Lower leg skin (tissue), 3 donors: Measurements from ENCODE around the gene SESTD1.
"Not testable (repeated sequence)": the region's sequence is repeated elsewhere in the genome, so short reads cannot be mapped to it uniquely, and the experiment has no call there.

Experiments
- POLR2A ChIP-seq, 2 donors: fragments of 450-650 bp; IDR thresholded peaks; one replicate each; pipeline ENCODE4 v1.6.1; 2016 to 2017; ENCODE audit warnings: antibody characterized with exemption in 2 of 2, mild to moderate bottlenecking in 1 of 2, moderate library complexity in 1 of 2
- TF ChIP-seq, protein P1 (sequence below), 3 donors: fragments of 450-650 bp; IDR thresholded peaks; one replicate each; pipeline ENCODE4 v1.5.1; 2016; ENCODE audit warnings: antibody characterized with exemption in 3 of 3, mild to moderate bottlenecking in 3 of 3, moderate library complexity in 2 of 3

DNA sequence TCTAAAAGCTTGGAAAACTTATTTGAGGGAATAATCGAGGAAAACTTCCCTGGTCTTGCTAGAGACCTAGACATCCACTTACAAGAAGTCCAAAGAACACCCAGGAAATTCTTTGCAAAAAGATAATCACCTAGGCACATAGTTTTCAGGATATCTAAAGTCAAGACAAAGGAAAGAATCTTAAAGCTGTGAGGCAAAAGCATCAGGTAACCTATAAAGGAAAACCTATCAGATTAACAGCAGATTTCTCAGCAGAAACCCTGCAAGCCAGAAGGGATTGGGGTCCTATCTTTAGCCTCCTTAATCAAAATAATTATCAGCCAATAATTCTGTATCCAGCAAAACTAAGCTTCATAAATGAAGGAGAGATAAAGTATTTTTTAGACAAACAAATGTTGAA, 56.4 kb downstream of the SESTD1 start:
- TF ChIP-seq, protein P1, sequence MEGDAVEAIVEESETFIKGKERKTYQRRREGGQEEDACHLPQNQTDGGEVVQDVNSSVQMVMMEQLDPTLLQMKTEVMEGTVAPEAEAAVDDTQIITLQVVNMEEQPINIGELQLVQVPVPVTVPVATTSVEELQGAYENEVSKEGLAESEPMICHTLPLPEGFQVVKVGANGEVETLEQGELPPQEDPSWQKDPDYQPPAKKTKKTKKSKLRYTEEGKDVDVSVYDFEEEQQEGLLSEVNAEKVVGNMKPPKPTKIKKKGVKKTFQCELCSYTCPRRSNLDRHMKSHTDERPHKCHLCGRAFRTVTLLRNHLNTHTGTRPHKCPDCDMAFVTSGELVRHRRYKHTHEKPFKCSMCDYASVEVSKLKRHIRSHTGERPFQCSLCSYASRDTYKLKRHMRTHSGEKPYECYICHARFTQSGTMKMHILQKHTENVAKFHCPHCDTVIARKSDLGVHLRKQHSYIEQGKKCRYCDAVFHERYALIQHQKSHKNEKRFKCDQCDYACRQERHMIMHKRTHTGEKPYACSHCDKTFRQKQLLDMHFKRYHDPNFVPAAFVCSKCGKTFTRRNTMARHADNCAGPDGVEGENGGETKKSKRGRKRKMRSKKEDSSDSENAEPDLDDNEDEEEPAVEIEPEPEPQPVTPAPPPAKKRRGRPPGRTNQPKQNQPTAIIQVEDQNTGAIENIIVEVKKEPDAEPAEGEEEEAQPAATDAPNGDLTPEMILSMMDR (IDR thresholded peaks at IDR 0.05) = not testable (repeated sequence)
- not testable (repeated sequence) for TF ChIP-seq POLR2A (IDR thresholded peaks at IDR 0.05)
